ENCODE data around the gene SRF.

SRF gene

GRCh38 chr6:43178150-43178549, 7.1 kb downstream of the SRF start:
- TF ChIP-seq CTCF (IDR thresholded peaks at IDR 0.05; ENCODE audit: poor library complexity, severe bottlenecking) = no peak
- Histone ChIP-seq H3K27ac (ENCODE audit: poor library complexity, severe bottlenecking) (no peak overlapping the region), H3K9me3 (ENCODE audit: severe bottlenecking) (no peaks in the 10 kb centered on the region), H3K27me3 (ENCODE audit: insufficient read depth, poor library complexity, severe bottlenecking) (no peaks in the 10 kb centered on the region), H3K4me3 (ENCODE audit: severe bottlenecking) (no peak overlapping the region), H3K4me1 (ENCODE audit: insufficient read depth, poor library complexity, severe bottlenecking) (peaks cover 20% of the 10 kb centered on the region), H3K36me3 (ENCODE audit: low read depth) (peaks cover 51% of the 10 kb centered on the region)
- ATAC-seq (ENCODE audit: low read depth) (no peak), DNase-seq (ENCODE audit: low spot score) (no peak)

DNA sequence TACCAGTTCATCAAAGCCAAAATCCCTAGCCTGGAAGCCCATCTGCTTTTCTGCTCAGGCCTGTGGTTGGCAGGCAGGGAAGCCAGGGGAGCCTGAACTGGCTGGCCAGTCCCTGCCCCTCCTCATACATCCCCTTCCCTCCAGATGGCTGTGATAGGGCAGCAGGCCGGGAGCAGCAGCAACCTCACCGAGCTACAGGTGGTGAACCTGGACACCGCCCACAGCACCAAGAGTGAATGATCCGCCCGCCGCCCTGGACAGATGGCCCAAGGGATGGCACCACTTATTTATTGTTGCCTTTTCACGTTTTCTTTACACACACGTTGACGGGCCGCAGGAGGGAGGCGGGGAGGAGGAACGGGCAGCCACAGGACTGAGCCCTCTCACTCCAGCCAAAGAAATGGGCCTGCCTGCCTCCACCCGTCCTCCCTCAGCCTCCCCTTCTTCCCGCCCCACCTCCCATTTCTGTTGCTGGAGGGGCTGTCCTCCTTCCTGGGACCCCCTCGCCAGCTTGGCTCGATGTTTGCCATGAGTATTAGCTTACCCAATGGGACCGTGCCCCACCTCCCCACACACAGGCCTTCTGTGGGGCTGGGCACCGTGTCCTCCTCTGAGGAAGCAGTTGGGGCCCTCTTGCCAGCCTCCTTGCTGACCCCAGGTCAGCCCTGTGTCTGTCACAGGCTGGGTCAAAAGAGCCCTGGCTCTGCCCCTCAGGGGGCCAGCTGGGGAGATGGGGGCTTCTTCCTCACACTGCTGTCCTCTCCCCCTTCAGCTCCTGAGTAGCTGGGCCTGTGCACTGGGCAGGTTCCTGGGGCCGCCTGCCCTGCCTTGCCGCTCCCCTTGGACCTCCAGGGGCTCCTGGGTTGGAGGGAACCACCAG, 8.1 kb downstream of the SRF start:
- Histone ChIP-seq H3K27ac (ENCODE audit: poor library complexity, severe bottlenecking) (no peak overlapping the region), H3K36me3 (ENCODE audit: low read depth) (peaks cover 47% of the 10 kb centered on the region), H3K27me3 (ENCODE audit: insufficient read depth, poor library complexity, severe bottlenecking) (no peaks in the 10 kb centered on the region), H3K4me1 (ENCODE audit: insufficient read depth, poor library complexity, severe bottlenecking) (peaks cover 12% of the 10 kb centered on the region), H3K4me3 (ENCODE audit: severe bottlenecking) (no peak overlapping the region), H3K9me3 (ENCODE audit: severe bottlenecking) (no peaks in the 10 kb centered on the region)
- DNase-seq (ENCODE audit: low spot score) = no peak
- ATAC-seq (ENCODE audit: low read depth) = no peak
- TF ChIP-seq CTCF (IDR thresholded peaks at IDR 0.05; ENCODE audit: poor library complexity, severe bottlenecking) = no peak

DNA sequence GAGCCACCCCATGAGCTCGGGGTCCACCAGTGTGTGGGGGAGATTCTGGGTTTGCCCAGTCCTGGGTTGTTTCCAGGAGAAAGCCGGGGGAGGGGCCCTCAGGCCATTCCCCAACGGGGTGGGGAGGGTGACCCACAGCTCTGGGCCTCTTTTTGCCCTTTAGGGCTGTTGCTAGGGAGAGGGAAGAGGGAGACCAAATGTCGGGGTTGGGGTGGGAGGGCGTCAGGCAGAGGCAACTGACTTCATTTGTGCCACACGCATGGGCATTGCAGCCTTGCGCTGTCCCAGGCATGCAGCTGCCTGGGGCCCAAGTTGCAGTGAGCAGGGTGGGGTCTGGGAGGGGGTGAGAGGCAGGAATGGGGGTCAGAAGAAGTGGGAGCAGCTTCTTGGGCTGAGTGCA, 9.0 kb downstream of the SRF start:
- H3K9me3 ChIP-seq (ENCODE audit: severe bottlenecking) = no peaks in the 10 kb centered on the region
- H3K27ac ChIP-seq (ENCODE audit: poor library complexity, severe bottlenecking) = no peak overlapping the region
- peaks cover 7% of the 10 kb centered on the region for H3K4me1 ChIP-seq (ENCODE audit: insufficient read depth, poor library complexity, severe bottlenecking)
- TF ChIP-seq CTCF (IDR thresholded peaks at IDR 0.05; ENCODE audit: poor library complexity, severe bottlenecking) = no peak
- H3K4me3 ChIP-seq (ENCODE audit: severe bottlenecking) = no peak overlapping the region
- H3K36me3 ChIP-seq (ENCODE audit: low read depth) = peaks cover 46% of the 10 kb centered on the region
- DNase-seq (ENCODE audit: low spot score) = no peak
- no peaks in the 10 kb centered on the region for H3K27me3 ChIP-seq (ENCODE audit: insufficient read depth, poor library complexity, severe bottlenecking)
- no peak; the same call in 2 of the 3 replicates for ATAC-seq (ENCODE audit: low read depth)

DNA sequence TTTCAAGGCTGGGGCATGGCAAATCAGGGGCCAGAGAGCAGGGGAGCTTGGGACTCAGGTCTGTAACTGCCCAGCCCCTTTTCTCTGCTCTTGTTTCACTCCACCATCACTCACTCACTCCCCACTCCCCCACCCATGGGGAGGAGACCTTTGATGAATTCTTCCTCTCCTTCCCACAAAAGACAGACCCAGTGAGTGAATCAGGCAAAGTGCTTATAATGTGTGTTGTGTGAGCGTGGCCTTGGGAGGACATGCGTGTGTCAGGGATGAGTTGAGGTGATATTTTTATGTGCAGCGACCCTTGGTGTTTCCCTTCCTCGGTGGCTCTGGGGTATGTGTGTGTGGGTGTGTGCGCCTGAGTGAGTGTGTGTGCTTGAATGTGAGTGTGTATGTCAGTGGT, 9.9 kb downstream of the SRF start:
- Histone ChIP-seq H3K36me3 (ENCODE audit: low read depth) (peaks cover 42% of the 10 kb centered on the region), H3K27ac (ENCODE audit: poor library complexity, severe bottlenecking) (peak overlapping the region; percentile 54), H3K27me3 (ENCODE audit: insufficient read depth, poor library complexity, severe bottlenecking) (no peaks in the 10 kb centered on the region), H3K9me3 (ENCODE audit: severe bottlenecking) (no peaks in the 10 kb centered on the region), H3K4me1 (ENCODE audit: insufficient read depth, poor library complexity, severe bottlenecking) (peaks cover 5% of the 10 kb centered on the region), H3K4me3 (ENCODE audit: severe bottlenecking) (no peak overlapping the region)
- TF ChIP-seq CTCF (IDR thresholded peaks at IDR 0.05; ENCODE audit: poor library complexity, severe bottlenecking) = no peak
- ATAC-seq (ENCODE audit: low read depth) = no peak
- DNase-seq (ENCODE audit: low spot score) = no peak

DNA sequence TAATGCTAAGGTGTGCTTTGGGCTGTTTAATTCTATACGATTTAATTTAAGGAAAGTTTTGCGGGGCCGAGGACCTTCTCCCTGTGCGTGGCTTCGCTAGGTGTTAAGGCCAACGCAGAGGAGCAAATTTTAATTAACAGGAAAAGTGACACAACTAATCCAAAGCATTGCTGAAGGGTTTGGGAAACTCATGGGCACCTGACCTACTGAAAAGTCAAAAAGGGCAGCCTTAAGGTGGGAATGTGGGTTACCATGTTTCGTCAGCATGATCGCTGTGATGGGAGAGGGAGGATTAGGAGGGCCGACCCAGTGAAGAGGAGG, 10.5 kb downstream of the SRF start:
- TF ChIP-seq CTCF (IDR thresholded peaks at IDR 0.05; ENCODE audit: poor library complexity, severe bottlenecking) = no peak
- no peak; the same call in 1 of the 3 replicates for ATAC-seq (ENCODE audit: low read depth)

More for the DNA sequence above, 10.5 kb downstream of the SRF start:
- no peaks in the 10 kb centered on the region for H3K9me3 ChIP-seq (ENCODE audit: severe bottlenecking)
- H3K36me3 ChIP-seq (ENCODE audit: low read depth) = peaks cover 36% of the 10 kb centered on the region
- H3K27me3 ChIP-seq (ENCODE audit: insufficient read depth, poor library complexity, severe bottlenecking) = no peaks in the 10 kb centered on the region
- H3K4me1 ChIP-seq (ENCODE audit: insufficient read depth, poor library complexity, severe bottlenecking) = peaks cover 5% of the 10 kb centered on the region
- H3K4me3 ChIP-seq (ENCODE audit: severe bottlenecking) = peak overlapping the region; percentile 41
- peak overlapping the region; percentile 54 for H3K27ac ChIP-seq (ENCODE audit: poor library complexity, severe bottlenecking)
- no peak for DNase-seq (ENCODE audit: low spot score)

Data from RWPE2 (cell line).